ENCODE measurements around the gene MET. TPM values are rescaled to one million over a fixed set of nuclear protein-coding genes. Genes with fewer than 3 reads are reported as not detected.

The MET gene
- total and polyA plus RNA-seq, 2 donors (not counting 3 experiments of a cell fraction or from before 2014, with no cell fraction given), result 21.1 to 44.5 TPM

DNA sequence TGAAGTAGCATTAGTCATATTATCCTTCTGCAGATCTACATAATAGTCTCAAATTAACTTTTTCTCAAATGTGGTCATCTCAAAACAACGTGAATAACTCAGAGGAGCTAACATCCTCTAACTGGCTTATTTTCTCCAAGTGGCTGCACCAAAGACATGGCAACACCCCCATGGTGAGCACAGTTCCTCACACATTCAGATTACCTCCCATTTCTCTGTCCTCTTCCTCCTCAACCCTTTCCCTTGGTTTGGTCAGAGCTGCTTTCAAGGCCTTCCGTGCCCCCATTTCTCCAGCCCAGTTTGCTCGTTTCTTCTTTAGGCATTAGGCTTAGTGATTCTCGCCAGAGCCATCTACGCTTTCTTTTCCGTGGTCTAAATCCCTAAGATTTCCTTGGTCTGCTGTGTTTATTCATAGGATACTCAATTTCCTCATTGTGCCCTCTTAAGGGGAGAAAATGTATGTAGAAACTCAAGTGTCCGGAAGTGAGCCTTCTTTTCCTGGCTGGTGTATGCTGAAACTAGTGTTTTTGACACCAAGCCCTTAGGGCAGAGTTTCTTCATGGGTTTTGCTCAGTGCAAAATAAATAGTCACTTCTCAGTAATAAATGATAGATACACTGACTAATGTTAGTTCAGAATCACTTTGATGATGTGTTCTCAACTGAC is 2.6 kb downstream of the MET start:
- H3K4me1 ChIP-seq (ENCODE audit: control insufficient read depth, extremely low read depth, insufficient read depth, low read length), result peaks cover 43% of the 10 kb centered on the region
- POLR2A ChIA-PET, result interaction anchor here (0.5 kb wide), 1 partner anchor 43 kb away, joined by 3 read pairs; no protein-coding TSS in a partner anchor
- FAIRE-seq, result peak; percentile 62
- CTCF ChIA-PET, result interaction anchor here (0.6 to 10.4 kb wide), 14 partner anchors 12 to 415 kb away, joined by 3 to 113 read pairs (median 5); no protein-coding TSS in a partner anchor
- peak overlapping the region; percentile 18 for H3K27ac ChIP-seq (ENCODE audit: insufficient read depth, low read depth, low read length)
- BruUV-seq (replicated peaks), result no TSS peak
- TF ChIP-seq POLR2AphosphoS5 (IDR thresholded peaks at IDR 0.05; ENCODE audit: insufficient read depth, low read depth, low read length), result no peak
- peak; percentile 19 for TF ChIP-seq GATA2 (IDR thresholded peaks at IDR 0.05; ENCODE audit: insufficient read depth, insufficient read length, low read depth, low read length)
- TF ChIP-seq, protein P1, sequence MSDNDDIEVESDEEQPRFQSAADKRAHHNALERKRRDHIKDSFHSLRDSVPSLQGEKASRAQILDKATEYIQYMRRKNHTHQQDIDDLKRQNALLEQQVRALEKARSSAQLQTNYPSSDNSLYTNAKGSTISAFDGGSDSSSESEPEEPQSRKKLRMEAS (IDR thresholded peaks at IDR 0.05; ENCODE audit: insufficient read depth, insufficient read length), result no peak
- TF ChIP-seq MYC (IDR thresholded peaks at IDR 0.05; ENCODE audit: low read depth, low read length), result no peak
- no peak for TF ChIP-seq CTCF (IDR thresholded peaks at IDR 0.05; ENCODE audit: extremely low read depth in 1 of 2, insufficient read depth in 1 of 2, low read depth in 1 of 2, low read length in 2 of 2)
- no peak overlapping the region for H2AFZ ChIP-seq (ENCODE audit: low read depth, low read length)
- intact Hi-C loops (cut with micrococcal nuclease) (loop anchor here (1.0 to 10.0 kb wide), 4 partner anchors 63 to 502 kb away; partner anchors contain the start of genes CAV1 and TES), dilution Hi-C loops (cut with MboI; ENCODE audit: extremely low pct_ligation_motif_present, low sequenced_read_pairs) (no loop called here)
- peak; percentile 64 for DNase-seq (ENCODE audit: low read depth, low spot score)
- H4K20me1 ChIP-seq (replicated peaks; ENCODE audit: control insufficient read depth, extremely low read depth, insufficient read depth, low read length), result no peaks in the 10 kb centered on the region
- peak overlapping the region; percentile 92 for H3K9ac ChIP-seq (replicated peaks; ENCODE audit: extremely low read depth, insufficient read depth, low read length)
- peaks cover 58% of the 10 kb centered on the region for H3K79me2 ChIP-seq (ENCODE audit: control insufficient read depth, insufficient read depth, low read length)
- no peaks in the 10 kb centered on the region for H3K9me3 ChIP-seq (replicated peaks; ENCODE audit: control insufficient read depth, insufficient read depth, low read length)
- peak overlapping the region in 2 of 3 experiments; percentile 24 to 92 for H3K4me3 ChIP-seq (replicated peaks in 1 of 3; ENCODE audit: insufficient read depth in 1 of 3, low read depth in 1 of 3, low read length in 3 of 3)
- no peaks in the 10 kb centered on the region for H3K27me3 ChIP-seq (ENCODE audit: control insufficient read depth in 2 of 2, insufficient read depth in 2 of 2, low read length in 2 of 2)
- H3K4me2 ChIP-seq (ENCODE audit: insufficient read depth, low read length), result peak overlapping the region; percentile 91
- H3K9me1 ChIP-seq (replicated peaks; ENCODE audit: control insufficient read depth, extremely low read depth, insufficient read depth, low read length), result no peaks in the 10 kb centered on the region
- H3K36me3 ChIP-seq (ENCODE audit: control insufficient read depth in 2 of 2, extremely low read depth in 1 of 2, insufficient read depth in 2 of 2, low read length in 2 of 2), result no peaks in the 10 kb centered on the region

Data from endothelial cell of umbilical vein (primary cell).